Central memory CD8-positive, alpha-beta T cell (primary cell): ENCODE measurements around the gene HS6ST2.
"Not testable (repeated sequence)": the region's sequence is repeated elsewhere in the genome, so short reads cannot be mapped to it uniquely, and the experiment has no call there.

Experiments used
- ATAC-seq: fragments of 150-1000 bp; cut with Tn5 transposase; replicated peaks from 2 replicates; pipeline ENCODE4 v1.10.0; 2022; ENCODE audit warnings: mild to moderate bottlenecking, moderate FRiP score, moderate number of reproducible peaks; ENCODE audit not compliant: poor library complexity, severe bottlenecking; ENCODE audit errors: extremely low read depth
- DNase-seq, 2 donors: peaks; one replicate each; pipeline ENCODE4 v3.0.0; 2021; ENCODE audit warnings: low spot score in 2 of 2
- H3K27ac Mint-ChIP-seq: one replicate; pipeline ENCODE4 v1.8.0; 2022; ENCODE audit warnings: low read depth, mild to moderate bottlenecking, moderate library complexity, mixed read lengths
- H3K27me3 Mint-ChIP-seq: one replicate; pipeline ENCODE4 v1.8.0; 2022; ENCODE audit warnings: mixed read lengths
- H3K36me3 Mint-ChIP-seq: one replicate; pipeline ENCODE4 v1.8.0; 2022; ENCODE audit warnings: mild to moderate bottlenecking, moderate library complexity, mixed read lengths; ENCODE audit not compliant: insufficient read depth
- H3K4me1 Mint-ChIP-seq: one replicate; pipeline ENCODE4 v1.8.0; 2022; ENCODE audit warnings: mixed read lengths
- H3K4me3 Mint-ChIP-seq: one replicate; pipeline ENCODE4 v1.8.0; 2022; ENCODE audit warnings: mild to moderate bottlenecking, moderate library complexity, mixed read lengths
- H3K9me3 Mint-ChIP-seq: one replicate; pipeline ENCODE4 v1.8.0; 2022; ENCODE audit warnings: mixed read lengths

Gene HS6ST2

GRCh38 chrX:132916349-132916748, 42.1 kb downstream of the HS6ST2 start:
- ATAC-seq: no peak
- DNase-seq: no peak
- no peaks in the 10 kb centered on the region for H3K27me3 Mint-ChIP-seq
- H3K9me3 Mint-ChIP-seq: no peaks in the 10 kb centered on the region
- no peak overlapping the region for H3K27ac Mint-ChIP-seq
- no peak overlapping the region for H3K4me3 Mint-ChIP-seq
- H3K4me1 Mint-ChIP-seq: no peaks in the 10 kb centered on the region
- no peaks in the 10 kb centered on the region for H3K36me3 Mint-ChIP-seq

DNA sequence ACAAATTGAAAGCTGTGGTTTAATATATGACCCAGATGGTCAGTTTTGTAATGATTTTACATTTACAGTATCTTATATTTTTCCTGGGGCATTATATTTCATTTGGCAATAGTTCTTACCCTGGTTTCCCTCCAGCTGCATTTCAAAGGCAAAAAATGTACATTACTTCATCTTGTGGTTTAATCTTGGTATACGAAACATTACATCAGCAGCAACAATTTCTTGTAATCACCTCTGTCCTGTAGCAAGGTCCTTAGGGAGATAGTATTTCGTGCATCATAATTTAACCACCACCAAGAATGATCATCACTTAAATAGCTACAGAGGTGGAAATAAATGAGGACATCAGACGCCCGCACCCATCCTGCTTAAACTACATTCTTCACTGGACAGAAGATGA, 48.8 kb downstream of the HS6ST2 start:
- Mint-ChIP-seq H3K4me1 (no peaks in the 10 kb centered on the region), H3K27ac (no peak overlapping the region), H3K27me3 (no peaks in the 10 kb centered on the region), H3K4me3 (no peak overlapping the region), H3K36me3 (no peaks in the 10 kb centered on the region), H3K9me3 (no peaks in the 10 kb centered on the region)
- ATAC-seq (no peak), DNase-seq (no peak)

- Mint-ChIP-seq H3K27ac (no peak overlapping the region), H3K9me3 (no peaks in the 10 kb centered on the region), H3K4me1 (no peaks in the 10 kb centered on the region), H3K27me3 (no peaks in the 10 kb centered on the region), H3K36me3 (no peaks in the 10 kb centered on the region), H3K4me3 (no peak overlapping the region)
- DNase-seq: no peak
- no peak for ATAC-seq
These were observed 49.5 kb downstream of the HS6ST2 start for GRCh38 chrX:132908891-132909290.

DNA sequence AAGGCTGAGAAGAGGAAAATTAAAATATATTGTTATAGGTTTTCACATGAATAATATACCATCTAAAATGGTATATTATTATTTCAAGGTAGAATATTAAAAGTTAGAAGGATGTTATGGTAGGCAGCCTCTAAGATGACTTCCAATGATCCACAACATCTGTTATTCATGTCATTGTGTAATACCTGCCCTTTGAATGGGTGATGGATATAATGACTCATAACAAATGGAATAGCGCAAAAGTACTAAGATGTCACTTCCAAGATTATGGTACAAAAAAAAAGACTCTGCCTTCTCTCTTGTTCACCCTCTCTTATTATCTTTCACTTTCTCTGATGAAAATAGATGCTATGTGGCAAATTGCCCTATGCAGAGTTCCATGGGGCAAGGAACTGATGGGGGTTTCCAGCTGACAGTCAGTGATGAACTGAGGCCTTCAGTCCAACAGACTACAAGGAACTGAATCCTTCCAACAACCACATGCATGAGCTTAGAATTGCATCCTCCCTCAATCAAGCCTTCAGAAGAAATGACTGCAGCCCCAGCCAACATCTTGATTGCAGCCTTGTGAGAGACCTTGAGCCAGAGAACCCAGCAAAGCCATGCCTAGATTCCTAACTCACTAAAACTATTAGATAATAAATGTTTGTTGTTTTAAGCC, 57.7 kb downstream of the HS6ST2 start:
- Mint-ChIP-seq H3K9me3 (no peaks in the 10 kb centered on the region), H3K4me3 (no peak overlapping the region), H3K27ac (no peak overlapping the region), H3K4me1 (no peaks in the 10 kb centered on the region), H3K27me3 (no peaks in the 10 kb centered on the region), H3K36me3 (no peaks in the 10 kb centered on the region)
- DNase-seq (no peak), ATAC-seq (no peak)

DNA sequence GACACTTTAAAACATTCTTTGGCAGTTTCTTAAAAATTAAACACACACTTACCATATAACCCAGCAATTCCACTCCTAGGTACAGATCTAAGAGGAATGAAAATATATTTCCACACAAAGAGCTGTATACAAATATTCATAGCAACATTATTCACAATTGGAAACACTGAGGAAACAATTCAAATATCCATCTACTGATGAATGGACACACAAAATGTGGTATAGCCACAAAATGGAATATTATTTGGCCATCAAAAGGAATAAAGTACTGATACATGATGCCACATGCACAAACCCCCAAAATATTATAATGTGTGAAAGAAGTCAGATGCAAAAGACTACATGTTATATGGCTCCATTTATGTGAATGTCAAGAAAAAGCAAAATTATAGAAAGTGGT, 70.9 kb downstream of the HS6ST2 start:
- H3K9me3 Mint-ChIP-seq: no peaks in the 10 kb centered on the region
- no peak for DNase-seq
- H3K4me1 Mint-ChIP-seq: no peaks in the 10 kb centered on the region
- no peak for ATAC-seq
- H3K4me3 Mint-ChIP-seq: no peak overlapping the region
- no peaks in the 10 kb centered on the region for H3K36me3 Mint-ChIP-seq
- no peak overlapping the region for H3K27ac Mint-ChIP-seq
- peaks cover 22% of the 10 kb centered on the region for H3K27me3 Mint-ChIP-seq

DNA sequence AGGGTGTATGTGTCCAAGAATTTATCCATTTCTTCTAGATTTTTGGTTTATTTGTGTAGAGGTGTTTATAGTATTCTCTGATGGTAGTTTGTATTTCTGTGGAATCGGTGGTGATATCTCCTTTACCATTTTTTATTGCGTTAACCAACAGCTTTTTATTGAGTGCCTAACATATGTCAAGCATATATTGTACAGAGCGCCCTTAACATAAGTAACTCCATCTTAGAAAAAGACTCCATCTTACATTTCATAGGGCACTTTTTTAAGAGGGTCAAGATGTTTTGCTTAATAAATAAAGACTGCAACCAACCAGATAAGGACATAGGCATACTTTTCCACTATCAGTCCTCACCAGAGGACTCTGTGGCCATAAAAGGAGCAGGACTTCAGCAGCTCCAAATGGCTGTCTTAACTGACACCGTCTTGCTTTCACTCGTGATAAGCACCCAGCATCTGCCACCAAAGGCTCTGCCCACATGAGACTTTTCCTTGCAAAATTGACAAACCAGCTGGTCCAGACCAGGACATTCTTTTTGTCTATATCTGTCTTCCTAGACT, 75.0 kb downstream of the HS6ST2 start:
- ATAC-seq: no peak
- Mint-ChIP-seq H3K27ac (no peak overlapping the region), H3K4me3 (no peak overlapping the region), H3K36me3 (no peaks in the 10 kb centered on the region), H3K9me3 (no peaks in the 10 kb centered on the region), H3K27me3 (peaks cover 22% of the 10 kb centered on the region), H3K4me1 (no peaks in the 10 kb centered on the region)
- no peak for DNase-seq

DNA sequence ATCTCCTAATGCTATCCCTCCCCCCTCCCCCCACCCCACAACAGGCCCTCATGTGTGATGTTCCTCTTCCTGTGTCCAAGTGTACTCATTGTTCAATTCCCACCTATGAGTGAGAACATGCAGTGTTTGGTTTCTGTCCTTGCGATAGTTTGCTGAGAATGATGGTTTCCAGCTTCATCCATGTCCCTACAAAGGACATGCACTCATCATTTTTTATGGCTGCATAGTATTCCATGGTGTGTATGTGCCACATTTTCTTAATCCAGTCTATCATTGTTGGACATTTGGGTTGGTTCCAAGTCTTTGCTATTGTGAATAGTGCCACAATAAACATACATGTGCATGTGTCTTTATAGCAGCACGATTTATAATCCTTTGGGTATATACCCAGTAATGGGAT, 77.7 kb downstream of the HS6ST2 start:
- H3K36me3 Mint-ChIP-seq, ATAC-seq, H3K9me3 Mint-ChIP-seq: not testable (repeated sequence)

GRCh38 chrX:132877954-132878536, 80.4 kb downstream of the HS6ST2 start:
- Mint-ChIP-seq H3K4me1 (no peaks in the 10 kb centered on the region), H3K9me3 (no peaks in the 10 kb centered on the region), H3K36me3 (no peaks in the 10 kb centered on the region), H3K27ac (no peak overlapping the region), H3K27me3 (no peaks in the 10 kb centered on the region), H3K4me3 (no peak overlapping the region)
- no peak for ATAC-seq
- DNase-seq: no peak

More for the DNA sequence above, 77.7 kb downstream of the HS6ST2 start:
- H3K4me3 Mint-ChIP-seq, H3K27ac Mint-ChIP-seq, H3K4me1 Mint-ChIP-seq, DNase-seq: not testable (repeated sequence)
- H3K27me3 Mint-ChIP-seq: peaks cover 21% of the 10 kb centered on the region

DNA sequence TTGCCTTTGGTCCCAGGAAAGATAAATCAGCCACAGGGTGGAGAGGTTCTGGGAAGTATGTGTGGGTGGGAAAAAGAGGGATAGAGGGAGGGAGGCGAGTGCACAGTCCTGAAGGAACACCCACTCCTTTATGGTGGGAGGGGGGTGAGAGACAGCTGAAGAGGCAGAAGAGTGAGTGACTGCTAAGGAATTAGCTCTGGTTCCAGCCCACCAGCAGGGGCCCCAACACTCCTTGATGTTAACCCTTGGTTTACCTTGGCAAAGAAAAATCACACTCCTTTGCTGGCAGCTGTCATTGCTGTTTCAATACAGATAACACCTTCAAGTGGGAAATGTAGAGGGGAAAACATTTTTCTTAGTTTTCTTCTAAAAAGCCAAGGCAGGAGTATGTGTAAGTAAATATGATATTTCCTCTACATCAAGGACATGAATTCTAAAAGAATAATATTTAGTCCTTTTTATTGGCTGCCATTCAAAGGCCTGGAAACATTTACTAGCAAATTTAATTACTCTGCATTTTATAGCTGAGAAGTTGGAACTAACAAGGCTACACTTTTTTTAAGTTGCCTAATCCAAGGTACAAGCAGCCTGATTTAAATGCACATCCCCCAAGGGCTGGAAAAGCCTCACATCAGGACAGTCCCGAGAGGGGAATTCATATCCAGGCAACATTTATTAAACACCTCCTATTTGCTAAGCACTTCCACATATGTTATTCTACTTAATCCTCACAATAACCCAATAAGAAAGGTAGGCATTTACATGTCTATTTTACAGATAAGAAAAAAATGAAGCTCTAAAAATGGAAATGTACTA, 81.7 kb downstream of the HS6ST2 start:
- DNase-seq: no peak
- H3K27me3 Mint-ChIP-seq: no peaks in the 10 kb centered on the region
- no peaks in the 10 kb centered on the region for H3K36me3 Mint-ChIP-seq
- no peak for ATAC-seq
- H3K27ac Mint-ChIP-seq: no peak overlapping the region
- H3K9me3 Mint-ChIP-seq: no peaks in the 10 kb centered on the region
- H3K4me3 Mint-ChIP-seq: no peak overlapping the region
- no peaks in the 10 kb centered on the region for H3K4me1 Mint-ChIP-seq

GRCh38 chrX:132875650-132876522, 82.5 kb downstream of the HS6ST2 start:
- H3K27me3 Mint-ChIP-seq: no peaks in the 10 kb centered on the region
- no peak overlapping the region for H3K4me3 Mint-ChIP-seq
- H3K4me1 Mint-ChIP-seq: no peaks in the 10 kb centered on the region
- ATAC-seq (no peak), DNase-seq (no peak)
- no peak overlapping the region for H3K27ac Mint-ChIP-seq
- no peaks in the 10 kb centered on the region for H3K36me3 Mint-ChIP-seq
- no peaks in the 10 kb centered on the region for H3K9me3 Mint-ChIP-seq

- no peak for DNase-seq
- H3K27ac Mint-ChIP-seq: no peak overlapping the region
- H3K36me3 Mint-ChIP-seq: no peaks in the 10 kb centered on the region
- no peak overlapping the region for H3K4me3 Mint-ChIP-seq
- H3K27me3 Mint-ChIP-seq: no peaks in the 10 kb centered on the region
- ATAC-seq: no peak
- peaks cover 16% of the 10 kb centered on the region for H3K4me1 Mint-ChIP-seq
- no peaks in the 10 kb centered on the region for H3K9me3 Mint-ChIP-seq
These were observed 95.9 kb downstream of the HS6ST2 start for GRCh38 chrX:132862562-132862961.

DNA sequence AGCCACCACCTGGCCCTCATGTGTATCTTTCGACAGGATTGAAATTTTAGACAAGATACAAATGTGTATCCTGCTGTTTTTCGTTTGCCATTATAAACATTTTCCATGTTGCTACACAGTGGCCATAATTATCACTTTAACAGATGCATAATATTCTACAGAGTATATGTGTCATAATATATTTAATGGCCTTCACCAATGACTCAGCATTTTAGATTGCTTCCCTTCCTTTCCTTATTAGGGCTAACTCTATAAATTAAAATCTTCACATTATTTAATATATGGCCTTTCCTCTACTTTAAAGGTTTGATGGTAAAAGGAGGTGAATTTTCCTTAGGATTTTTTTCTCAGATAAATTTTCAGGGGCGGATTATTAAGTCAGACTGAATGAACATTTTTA, 97.4 kb downstream of the HS6ST2 start:
- no peaks in the 10 kb centered on the region for H3K9me3 Mint-ChIP-seq
- H3K36me3 Mint-ChIP-seq: no peaks in the 10 kb centered on the region
- ATAC-seq (no peak), DNase-seq (no peak)
- H3K4me3 Mint-ChIP-seq: no peak overlapping the region
- peaks cover 16% of the 10 kb centered on the region for H3K4me1 Mint-ChIP-seq
- no peak overlapping the region for H3K27ac Mint-ChIP-seq
- no peaks in the 10 kb centered on the region for H3K27me3 Mint-ChIP-seq
